GM21717 (cell line): ENCODE measurements around the gene RPS19BP1.
A peak's percentile ranks its signal among the peaks of the same experiment; 100 is the strongest.

Experiments
- ATAC-seq: cut with Tn5 transposase; IDR thresholded peaks from one replicate; pipeline ENCODE4 v1.9.1; 2021; ENCODE audit warnings: mild to moderate bottlenecking, moderate library complexity; ENCODE audit not compliant: unreplicated experiment

Gene RPS19BP1, protein sequence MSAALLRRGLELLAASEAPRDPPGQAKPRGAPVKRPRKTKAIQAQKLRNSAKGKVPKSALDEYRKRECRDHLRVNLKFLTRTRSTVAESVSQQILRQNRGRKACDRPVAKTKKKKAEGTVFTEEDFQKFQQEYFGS

DNA sequence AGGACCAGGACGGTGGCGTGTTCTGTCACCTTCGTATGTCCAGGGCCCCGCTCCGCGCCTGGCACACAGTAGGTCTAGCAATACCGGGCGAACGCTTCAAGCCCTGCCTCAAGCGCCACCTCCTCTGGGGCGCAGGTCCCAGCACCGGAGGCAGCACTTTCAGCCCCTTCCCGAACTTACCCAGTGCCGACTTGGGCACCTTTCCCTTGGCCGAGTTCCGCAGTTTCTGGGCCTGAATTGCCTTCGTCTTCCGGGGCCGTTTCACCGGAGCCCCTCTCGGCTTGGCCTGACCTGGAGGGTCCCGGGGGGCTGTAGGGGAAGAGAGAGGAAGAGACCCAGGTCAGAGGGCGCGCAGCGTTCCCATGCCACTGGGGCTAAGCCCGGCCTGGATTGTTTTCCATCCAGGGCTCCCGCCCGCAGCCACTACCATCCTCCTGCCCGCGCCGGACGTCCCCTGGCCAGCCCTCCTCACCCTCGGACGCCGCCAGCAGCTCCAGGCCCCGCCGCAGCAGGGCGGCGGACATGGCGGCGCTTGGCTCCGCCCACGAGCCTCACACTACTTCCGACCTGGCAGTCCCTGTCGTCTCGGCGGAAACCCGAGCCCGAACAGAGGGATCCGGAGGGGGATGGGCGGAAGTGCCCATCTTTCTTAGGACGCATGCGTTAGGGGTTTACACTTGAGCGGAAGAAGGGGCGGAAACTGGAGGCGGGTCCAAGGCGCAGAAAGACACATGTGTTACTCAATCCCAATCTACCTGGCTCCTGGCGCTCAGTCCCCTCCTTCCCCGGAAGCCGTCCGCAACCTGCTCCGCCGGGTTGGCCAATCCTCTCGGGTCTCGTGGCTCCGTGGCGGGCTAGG, at the start of gene RPS19BP1:
Gene RPS19BP1 (minus strand): TSS at position 534 of the 859 bp plus-strand sequence. CDS start 10 bp downstream, at position 524.
- peak; percentile 62 for ATAC-seq

DNA sequence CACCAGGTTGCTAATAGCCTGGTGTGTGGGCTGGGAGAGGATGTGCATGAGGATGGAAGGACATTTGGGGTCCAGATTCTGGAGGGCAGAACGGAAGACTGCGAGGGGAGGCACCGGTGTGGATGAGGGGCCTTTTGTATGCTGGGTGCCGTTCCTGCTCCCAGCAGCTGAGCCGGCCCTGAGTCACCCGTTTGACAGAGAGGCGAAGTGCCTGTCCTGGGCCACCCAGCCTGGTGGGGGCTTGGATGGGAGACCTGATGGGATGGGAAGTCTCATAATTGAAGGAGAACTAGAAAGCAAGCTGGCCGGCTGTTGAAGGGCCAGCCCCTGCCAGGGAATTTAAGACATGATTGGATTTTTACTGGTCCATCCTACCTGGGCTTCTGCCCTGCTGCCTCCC, 48.8 kb upstream of the RPS19BP1 start:
- no peak for ATAC-seq

DNA sequence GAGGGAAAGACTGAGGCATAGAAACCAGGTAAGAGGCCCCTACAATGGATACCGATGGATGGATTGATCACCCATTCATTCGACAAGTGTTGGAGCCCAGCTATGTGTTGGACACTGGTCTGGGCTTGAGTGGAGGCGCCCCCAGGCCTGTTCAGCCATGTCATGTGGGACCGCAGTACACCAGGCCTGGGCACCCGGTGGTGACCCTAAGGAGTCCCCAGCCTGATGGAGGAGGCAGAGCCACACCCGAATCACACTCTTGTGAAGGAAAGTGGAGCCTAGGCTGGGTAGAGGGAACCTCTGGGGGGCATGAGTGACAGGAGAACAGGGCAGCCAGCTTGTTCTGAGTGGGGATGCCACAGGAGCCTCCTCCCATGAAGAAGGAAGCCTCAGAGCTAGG, 48.2 kb upstream of the RPS19BP1 start:
- no peak for ATAC-seq

DNA sequence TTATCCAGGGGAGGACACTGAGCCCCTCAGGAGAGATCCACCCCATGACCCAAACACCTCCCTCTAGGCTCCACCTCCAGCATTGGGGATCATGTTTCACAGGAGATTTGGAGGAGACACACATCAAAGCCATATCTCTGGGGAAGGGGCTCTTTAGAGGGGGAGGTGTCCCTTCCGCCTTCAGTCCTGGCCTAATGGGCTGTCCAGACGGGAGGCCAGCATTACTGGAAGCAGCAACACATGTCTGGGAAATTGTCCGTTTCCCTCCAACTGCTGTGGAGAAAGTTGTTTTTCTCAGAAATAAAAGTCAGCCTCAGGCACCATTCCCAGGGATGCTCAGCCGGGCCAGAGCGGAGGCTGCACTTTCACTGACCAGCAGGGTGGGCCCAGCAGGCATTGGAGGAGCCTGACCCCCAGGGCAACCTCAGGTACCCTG, 47.5 kb upstream of the RPS19BP1 start:
- no peak for ATAC-seq

DNA sequence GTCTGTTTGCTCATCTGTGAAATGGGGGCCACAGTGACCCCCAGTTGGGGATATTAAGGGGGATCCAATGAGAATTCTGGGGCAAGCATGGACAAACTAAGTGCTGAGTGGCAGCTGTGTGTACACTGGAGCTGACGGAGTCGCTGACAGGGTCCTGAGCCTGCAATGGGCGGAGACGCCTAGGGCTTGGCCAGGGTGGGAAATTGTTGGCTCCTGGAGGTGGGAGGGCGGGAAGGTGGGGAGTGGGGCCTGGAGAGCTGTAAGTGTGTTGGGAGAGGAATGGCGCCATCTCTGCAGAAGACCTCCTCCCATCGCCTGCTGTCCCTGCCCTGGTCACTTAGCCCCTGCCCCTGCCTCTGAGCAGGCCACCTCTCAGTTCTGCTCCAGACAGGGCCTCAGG, 45.4 kb upstream of the RPS19BP1 start:
- ATAC-seq = no peak

DNA sequence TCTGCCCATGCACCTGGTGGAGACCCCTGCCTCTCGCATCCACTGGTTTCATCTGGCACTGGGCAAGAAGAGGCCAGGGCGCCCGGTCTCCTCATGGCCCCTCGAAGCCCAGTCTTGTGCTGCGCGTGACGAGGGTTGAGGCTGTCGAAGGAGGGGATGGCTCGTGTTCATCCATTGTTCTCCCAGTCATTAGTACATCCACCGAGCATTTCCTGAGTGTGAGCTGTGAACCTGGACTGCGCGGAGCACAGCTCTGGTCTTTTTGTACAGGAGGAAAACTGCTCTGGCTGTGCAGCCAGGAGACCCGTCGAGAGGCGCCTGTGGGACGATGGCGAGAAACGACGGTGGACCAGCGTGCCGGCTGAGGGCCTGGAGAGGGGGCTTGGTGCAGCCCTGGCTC, 44.8 kb upstream of the RPS19BP1 start:
- ATAC-seq = no peak

DNA sequence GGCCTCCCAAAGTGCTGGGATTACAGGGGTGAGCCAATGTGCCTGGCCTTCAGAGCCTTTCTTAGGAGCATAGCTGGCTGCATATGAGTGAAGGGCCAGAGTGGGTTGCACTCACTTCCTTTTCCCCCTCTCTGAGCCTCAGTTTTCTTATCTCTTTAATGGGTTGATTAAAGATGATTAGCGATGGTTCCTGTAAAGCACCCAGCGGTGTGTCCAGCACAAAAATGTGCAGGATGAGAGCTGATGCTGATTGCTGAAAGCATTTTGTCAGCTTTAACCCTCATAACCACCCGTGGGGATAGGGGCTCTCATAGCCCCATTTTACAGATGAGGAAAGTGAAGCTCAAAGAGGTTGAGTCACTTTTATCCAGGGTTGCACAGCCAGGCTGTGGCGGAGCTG, 43.5 kb upstream of the RPS19BP1 start:
- ATAC-seq = no peak

DNA sequence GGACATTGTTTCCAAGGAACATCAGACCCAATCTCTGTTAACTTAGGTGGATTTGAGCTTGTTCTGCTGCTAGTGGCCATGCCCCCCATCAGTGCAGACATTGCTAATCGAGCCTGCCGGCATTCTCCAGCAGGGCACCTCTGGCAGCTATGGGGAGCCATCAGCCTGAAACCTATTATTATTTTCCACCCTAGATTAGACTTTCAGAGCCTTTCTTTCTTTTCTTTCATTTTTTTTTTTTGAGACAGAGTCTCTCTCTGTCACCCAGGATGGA, 42.9 kb upstream of the RPS19BP1 start:
- no peak for ATAC-seq

DNA sequence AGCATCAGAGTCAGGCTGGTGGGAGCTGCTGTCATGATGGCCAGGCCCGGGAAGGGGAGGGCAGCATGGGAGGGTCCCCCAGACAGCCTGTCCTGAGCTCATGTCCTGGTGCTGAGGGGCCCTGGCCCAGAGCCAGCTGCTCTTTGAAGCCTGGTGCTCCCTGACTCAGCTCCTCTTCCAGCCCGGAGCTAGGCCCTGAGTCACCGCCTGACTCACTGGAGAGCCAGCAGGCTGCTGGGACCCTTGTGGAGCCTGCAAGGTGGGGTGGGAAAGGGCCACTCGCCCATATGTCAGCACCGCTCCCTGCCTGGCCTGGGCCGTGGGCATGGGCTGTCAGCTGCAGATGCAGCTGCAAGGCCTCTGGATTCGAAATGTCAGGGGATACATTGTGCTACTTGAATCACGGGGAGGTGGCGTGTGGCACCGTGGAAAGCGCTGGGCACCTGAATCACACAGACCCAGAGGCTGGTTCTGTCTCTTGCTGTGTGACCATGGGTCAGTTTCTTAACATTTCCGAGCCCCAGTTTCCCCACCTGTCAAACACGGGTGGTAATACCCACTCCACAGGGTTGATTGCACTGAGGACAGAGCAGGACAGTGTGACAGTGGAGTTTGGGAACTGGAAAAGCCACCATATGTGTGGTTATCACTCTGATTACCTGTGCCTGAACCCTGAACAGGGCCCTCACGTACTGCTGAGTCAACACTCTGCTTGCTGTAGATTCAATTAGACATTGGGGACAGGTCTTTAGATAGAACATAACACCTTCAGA, 42.4 kb upstream of the RPS19BP1 start:
- ATAC-seq = no peak

DNA sequence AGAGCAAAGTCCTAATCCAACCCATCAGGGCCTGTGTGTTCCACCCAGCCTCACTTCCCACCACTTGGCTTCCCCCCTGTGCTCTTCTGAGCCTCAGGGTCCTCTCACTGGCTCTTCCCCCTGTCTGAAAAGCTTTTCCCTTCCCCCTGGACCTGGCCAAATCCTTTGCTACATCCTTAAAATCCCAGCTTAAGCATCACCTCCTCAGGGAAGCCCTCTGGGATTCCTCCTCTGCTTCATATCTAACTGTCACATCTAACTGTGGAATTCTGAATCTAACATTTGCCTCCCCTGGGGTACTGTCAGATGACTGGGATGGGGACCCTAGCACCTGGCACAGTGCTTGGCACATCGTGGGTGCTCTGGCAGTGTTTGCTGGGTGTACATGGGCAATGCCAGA, 39.0 kb upstream of the RPS19BP1 start:
- ATAC-seq = no peak

DNA sequence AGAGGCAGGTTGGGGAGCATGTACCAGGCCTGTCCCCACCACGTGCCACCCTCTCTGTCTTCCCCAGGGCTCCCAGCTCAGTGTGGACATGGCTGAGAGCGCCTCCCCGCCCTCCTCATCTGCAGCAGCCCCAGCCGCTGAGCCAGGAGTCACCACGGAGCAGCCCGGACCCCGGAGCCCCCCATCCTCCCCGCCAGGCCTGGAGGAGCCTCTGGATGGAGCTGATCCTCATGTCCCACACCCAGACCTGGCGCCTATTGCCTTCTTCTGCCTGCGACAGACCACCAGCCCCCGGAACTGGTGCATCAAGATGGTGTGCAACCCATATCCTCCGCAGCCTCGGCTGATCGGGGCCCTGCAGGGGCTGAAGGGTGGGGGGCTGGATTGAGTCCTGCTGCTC, 38.1 kb upstream of the RPS19BP1 start, which contains the start of gene CACNA1I:
Gene CACNA1I (plus strand): TSS at position 89 of the 400 bp plus-strand sequence. CDS start 0 bp downstream, at position 89.
- no peak for ATAC-seq

DNA sequence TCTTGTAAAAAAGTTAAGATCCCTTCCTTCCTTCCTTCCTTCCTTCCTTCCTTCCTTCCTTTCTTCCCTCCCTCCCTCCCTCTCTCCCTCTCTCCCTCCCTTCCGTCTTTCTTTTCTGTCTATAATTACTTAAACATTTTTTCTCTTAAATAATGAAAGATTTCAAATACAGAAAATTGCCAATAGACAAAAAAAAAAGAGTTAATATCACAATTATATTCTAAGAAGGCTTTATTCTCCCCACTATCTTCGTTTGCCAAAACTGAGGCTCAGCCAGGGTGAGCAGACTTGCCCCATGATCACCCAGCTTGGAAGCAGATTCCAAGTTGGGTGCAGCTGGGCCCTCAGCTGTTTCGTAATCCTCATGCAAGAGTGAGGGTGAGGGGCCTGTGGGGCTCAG, 37.7 kb upstream of the RPS19BP1 start:
- ATAC-seq = no peak

DNA sequence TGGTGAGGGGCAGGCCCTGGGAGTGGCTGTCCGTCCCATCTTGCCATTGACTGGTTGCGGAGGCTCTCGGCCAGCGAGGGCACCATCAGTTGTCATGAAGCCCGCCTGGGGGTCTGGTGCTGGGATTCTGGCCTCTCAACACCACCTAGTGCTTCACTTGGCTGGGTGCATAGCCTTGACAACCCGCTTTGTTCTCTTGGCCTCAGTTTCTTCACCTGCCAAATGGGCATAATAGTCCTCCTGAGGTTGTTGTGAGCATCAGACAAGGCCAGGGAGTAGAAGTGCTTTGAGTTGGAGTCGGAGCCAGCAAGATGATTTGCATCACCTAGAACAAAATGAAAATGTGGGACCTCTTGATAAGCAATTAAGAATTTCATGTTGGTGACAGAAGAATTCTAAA, 36.5 kb upstream of the RPS19BP1 start:
- no peak for ATAC-seq

DNA sequence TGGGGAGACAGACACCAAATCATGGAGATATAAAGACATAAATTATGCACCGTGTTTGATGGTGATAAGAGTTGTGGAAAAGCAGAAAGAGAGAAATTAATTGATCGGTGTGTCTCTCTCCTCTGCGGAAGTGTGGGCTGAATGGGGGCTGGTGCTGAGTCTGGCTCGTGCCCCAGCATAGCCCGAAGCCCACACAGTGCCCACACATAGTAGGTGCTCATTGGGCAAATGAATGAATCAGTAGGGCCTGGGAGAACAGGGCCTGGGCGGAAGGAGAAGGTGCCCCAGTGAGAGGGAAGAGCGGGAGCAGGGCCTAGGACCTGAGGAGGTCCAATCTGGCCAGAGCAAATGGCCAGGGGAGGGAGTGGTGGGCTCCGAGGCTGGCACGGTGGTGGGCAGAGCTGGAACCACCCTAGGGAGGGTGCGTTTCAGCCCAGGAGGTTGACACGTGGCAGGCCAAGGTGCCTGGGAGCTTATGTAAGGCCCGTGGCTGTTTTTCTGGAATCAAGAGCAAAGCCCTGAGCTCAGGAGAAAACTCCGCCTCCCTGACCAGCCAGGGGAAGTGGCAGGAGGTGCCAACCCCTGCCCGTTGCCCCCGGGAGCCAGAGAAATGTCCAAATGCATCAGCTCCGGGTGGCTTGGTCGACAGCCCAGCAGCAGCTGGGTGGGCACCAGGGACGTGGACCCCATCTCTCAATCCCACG, 35.9 kb upstream of the RPS19BP1 start:
- no peak for ATAC-seq

DNA sequence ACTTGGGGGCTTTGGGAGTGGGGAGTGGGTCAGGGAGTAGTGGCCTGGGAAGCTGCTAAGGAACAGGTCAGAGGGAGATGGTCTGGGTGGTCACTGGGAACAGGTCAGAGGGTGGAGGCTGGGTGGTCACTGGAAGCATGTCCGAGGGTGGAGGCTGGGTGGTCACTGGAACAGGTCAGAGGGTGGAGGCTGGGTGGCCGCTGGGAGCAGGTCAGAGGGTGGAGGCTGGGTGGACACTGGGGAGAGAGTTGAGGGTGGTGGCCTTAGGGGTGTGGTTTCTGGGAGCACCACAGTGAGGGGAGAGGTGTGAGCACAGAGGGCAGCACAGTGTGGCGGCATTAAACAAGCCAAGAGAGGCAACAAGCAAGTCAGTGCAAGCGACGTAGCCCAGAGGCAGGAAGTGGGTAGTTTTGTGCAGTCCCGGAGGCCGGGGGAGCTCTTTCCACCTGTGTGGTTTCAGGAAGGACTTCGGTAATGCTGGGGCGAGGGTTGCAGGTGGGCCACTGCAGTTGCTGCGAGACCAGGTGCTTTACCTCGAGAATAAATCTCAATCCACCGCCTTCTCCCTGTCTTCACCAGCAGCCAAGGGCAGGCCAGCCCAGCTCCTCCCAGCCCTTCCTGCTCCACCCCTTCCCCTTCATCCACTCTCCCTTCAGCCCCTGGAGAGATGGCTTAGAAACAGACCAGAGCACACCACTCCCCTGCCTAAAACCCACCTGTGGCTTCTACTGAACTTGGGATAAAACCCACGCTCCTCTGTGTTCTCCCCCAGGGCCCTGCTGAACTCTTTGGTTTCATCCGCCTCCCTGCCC, 34.8 kb upstream of the RPS19BP1 start:
- no peak for ATAC-seq

DNA sequence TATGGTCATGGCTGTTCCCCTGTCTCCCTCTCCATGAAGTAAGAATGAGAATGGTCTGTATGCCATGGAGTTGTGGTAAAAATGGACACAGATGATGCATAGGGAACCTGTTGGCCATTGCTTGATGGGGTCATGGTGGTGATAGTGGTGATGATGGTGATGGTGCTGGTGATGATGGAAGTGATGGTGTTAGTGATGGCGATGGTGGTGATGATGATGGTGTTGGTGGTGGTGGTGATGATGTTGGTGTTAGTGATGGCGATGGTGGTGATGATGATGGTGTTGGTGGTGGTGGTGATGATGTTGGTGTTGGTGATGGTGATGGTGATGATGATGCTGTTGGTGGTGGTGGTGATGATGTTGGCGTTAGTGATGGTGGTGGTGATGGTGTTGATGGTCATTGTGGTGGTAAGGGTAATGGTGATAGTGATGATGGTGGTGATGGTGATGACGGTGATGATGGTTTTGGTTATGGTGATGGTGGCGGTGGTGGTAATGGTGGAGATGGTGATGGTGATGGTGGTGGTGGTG, 32.9 kb upstream of the RPS19BP1 start:
- ATAC-seq = no peak

DNA sequence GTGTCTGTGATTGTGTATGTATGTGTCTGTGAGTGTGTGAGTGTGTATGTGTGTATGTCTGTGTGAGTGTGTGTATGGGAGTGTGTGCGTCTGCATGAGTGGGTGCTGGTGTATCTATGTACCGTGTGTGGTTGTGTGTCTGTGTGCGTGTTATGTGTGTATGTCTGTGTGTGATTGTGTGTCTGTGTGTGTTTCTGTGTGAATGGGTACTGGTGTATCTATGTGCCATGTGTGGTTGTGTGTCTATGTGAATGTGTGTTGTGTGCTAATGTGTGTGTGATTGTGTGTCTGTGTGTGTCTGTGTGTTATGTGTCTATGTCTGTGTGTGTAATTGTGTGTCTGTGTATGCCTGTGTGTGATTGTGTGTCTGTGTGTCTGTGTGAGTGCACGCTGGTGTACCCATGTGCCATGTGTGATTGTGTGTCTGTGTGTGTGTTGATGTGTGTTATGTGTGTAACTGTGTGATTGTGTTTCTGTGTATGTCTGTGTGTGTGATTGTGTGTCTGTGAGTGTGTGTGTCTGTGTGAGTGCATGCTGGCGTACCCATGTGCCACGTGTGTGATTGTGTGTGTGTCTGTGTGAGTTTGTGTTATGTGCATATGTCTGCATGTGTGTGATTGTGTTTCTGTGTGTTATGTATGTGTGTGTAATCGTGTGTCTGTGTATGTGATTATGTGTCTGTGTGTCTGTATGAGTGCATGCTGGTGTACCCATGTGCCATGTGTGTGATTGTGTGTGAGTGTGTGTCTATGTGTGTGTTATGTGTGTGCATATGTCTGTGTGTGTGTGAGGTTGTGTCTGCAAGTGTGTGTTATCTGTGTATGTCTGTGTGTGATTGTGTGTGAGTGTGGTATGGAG, 31.3 kb upstream of the RPS19BP1 start:
- ATAC-seq = no peak

DNA sequence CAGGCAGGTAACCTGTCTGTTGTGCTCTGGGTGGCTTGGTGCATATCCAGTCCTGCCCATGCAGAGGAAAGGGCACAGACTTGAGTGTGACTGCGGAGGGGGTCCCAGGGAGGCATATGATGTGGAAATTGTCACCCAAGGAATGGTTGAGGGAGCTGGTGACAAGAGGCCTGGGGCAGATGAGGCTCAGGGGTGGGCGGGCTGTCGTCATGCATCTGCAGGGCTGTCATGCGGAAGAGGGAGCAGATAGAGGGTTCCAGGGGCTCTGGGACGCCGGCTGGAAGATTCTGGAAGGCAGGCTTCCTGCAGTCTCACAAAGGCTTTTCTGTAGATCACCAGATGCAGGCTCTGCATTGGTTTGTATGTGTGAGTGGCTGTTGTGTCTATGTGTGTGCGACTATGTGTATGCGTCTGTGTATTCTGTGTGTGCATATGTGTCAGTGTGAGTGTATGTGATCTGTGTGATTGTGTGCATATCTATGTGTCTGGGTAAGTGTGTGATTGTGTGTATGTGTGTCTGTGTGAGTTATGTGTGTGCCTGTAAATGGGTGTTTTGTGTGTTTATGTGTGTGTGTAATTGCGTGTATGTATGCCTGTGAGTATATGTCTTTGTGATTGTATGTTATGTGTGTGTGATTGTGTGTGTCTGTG, 30.4 kb upstream of the RPS19BP1 start:
- no peak for ATAC-seq

DNA sequence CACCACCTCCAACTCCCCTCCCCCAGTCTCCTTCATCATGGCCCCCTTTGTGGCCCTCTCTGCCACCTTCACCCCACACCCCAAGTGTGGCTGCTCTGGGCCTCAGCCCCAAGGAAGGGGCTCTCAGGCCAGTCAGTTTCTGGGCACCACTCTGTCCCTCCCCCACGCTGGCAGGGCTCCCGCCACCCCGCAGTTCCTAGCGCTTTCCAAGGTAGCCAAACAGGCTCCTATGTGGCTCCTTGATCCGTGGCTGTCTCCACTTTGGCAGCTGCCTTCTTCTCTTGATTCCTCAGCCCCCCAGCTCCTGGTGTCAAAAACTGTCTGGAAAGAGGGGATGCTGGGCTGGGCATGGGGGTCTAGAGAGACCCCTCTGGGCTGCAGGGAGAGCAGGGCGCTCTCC, 27.6 kb upstream of the RPS19BP1 start:
- ATAC-seq = no peak
